SU-DHL-6 (cell line): ENCODE measurements around the gene CDHR2.

Experiments used
- EZH2phosphoT487 ChIP-seq: fragments of 200-600 bp; sonication (generic), shearing (Covaris generic); conservative IDR thresholded peaks from 2 replicates; pipeline ENCODE4 v1.6.1; 2018; ENCODE audit warnings: mild to moderate bottlenecking, antibody characterized with exemption, low read length, moderate library complexity, mixed read lengths
- TF ChIP-seq, protein P1 (sequence below): fragments of 200-600 bp; sonication (generic); IDR thresholded peaks from one replicate; pipeline ENCODE4 v1.5.1; 2017; ENCODE audit warnings: antibody characterized with exemption, mild to moderate bottlenecking, low read length, moderate library complexity; ENCODE audit not compliant: insufficient read depth, poor library complexity, severe bottlenecking

DNA sequence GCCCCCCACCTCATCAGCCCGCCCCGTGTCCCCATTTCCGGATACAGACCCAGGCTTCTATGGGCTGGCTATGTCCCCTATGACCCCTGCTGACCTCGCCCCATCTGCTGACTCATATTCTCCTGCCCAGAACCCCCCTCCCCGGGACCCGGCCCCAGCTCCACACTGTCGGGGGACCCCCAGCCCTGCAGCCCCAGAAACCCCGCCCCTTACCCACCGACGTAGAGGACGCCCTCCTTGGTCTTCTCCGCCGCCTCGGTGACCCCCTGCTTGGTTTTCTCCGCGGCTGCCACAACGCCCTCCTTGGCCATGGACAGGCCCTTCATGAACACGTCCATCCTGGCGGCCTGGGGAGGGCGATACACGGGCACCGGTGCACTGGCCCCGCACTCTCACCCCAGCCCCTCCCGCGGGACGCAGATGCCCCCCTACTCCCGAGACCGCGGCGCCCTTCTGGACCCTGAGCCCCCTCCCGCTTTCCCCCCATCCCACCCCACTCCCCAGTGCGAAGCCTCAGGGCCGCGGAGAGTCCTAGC, 80.2 kb downstream of the CDHR2 start:
- TF ChIP-seq, protein P1, sequence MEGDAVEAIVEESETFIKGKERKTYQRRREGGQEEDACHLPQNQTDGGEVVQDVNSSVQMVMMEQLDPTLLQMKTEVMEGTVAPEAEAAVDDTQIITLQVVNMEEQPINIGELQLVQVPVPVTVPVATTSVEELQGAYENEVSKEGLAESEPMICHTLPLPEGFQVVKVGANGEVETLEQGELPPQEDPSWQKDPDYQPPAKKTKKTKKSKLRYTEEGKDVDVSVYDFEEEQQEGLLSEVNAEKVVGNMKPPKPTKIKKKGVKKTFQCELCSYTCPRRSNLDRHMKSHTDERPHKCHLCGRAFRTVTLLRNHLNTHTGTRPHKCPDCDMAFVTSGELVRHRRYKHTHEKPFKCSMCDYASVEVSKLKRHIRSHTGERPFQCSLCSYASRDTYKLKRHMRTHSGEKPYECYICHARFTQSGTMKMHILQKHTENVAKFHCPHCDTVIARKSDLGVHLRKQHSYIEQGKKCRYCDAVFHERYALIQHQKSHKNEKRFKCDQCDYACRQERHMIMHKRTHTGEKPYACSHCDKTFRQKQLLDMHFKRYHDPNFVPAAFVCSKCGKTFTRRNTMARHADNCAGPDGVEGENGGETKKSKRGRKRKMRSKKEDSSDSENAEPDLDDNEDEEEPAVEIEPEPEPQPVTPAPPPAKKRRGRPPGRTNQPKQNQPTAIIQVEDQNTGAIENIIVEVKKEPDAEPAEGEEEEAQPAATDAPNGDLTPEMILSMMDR: no peak
- no peak for TF ChIP-seq EZH2phosphoT487
